Stomach (tissue), 9 donors: Measurements from ENCODE around the gene SCML2. TPM values are rescaled to one million over a fixed set of nuclear protein-coding genes. Genes with fewer than 3 reads are reported as not detected.

Experiments
- DNase-seq, 2 donors: peaks; one replicate each; pipeline versions ENCODE4 v3.0.0 to v3.0.0-alpha.2; 2013 to 2019
- H3K27ac ChIP-seq, 5 donors: fragments of 200-600 bp in 4 of 5; sonication (generic) in 4 of 5; one replicate each; pipeline ENCODE4 v1.5.1; 2013 to 2019; ENCODE audit warnings: mild to moderate bottlenecking in 1 of 5, moderate library complexity in 1 of 5
- H3K27me3 ChIP-seq, 3 donors: fragments of 200-600 bp; sonication (generic); one replicate each; pipeline ENCODE4 v1.5.1; 2017 to 2019; ENCODE audit warnings: mixed run types in 1 of 3
- H3K36me3 ChIP-seq, 4 donors: fragments of 200-600 bp; sonication (generic); 1 replicate in 3 of 4; 2 replicates in 1 of 4; pipeline ENCODE4 v1.5.1; 2016 to 2019
- H3K4me1 ChIP-seq, 4 donors: fragments of 200-600 bp; sonication (generic); one replicate each; pipeline ENCODE4 v1.5.1; 2016 to 2019
- H3K4me3 ChIP-seq, 4 donors: fragments of 200-600 bp; sonication (generic) in 3 of 4; one replicate each; pipeline ENCODE4 v1.5.1; 2016 to 2019; ENCODE audit warnings: mild to moderate bottlenecking in 1 of 4
- H3K9me3 ChIP-seq, 4 donors: fragments of 200-600 bp; sonication (generic); one replicate each; pipeline ENCODE4 v1.5.1; 2016 to 2019
- CTCF ChIP-seq, 7 experiments: fragments of 450-650 bp in 4 of 7; fragments of 200-600 bp in 3 of 7; sonication (generic) in 3 of 7; IDR thresholded peaks; one replicate each; pipeline ENCODE4 v1.5.1; 2016 to 2019; ENCODE audit warnings: antibody characterized with exemption in 7 of 7, control low read depth in 2 of 7, mild to moderate bottlenecking in 1 of 7
- EP300 ChIP-seq: sonication (generic); formaldehyde crosslinking; IDR thresholded peaks from one replicate; pipeline ENCODE4 v1.6.1; 2017; ENCODE audit warnings: antibody characterized with exemption
- POLR2A ChIP-seq, 4 donors: fragments of 450-650 bp; IDR thresholded peaks; one replicate each; pipeline ENCODE4 v1.6.1; 2016; ENCODE audit warnings: antibody characterized with exemption in 4 of 4, control low read depth in 2 of 4, mild to moderate bottlenecking in 1 of 4, moderate library complexity in 1 of 4
- POLR2AphosphoS5 ChIP-seq, 3 donors: sonication (generic); formaldehyde crosslinking; IDR thresholded peaks; one replicate each; pipeline ENCODE4 v1.6.1; 2016; ENCODE audit warnings: antibody characterized with exemption in 3 of 3
- WGBS, 5 donors: extraction: QIAGEN DNeasy Blood & Tissue Kit in 3 of 5; methylation state at CpG; one replicate each; pipeline versions ENCODE4 v1.1.5 to v1.1.7; 2013 to 2018; 5-methylcytosine and 5-hydroxymethylcytosine counted together
- intact Hi-C: fragments of 100-400 bp; cut with DNase I; formaldehyde crosslinking; loops from one replicate; pipeline ENCODE4 v1.15.1; 2023; ENCODE audit warnings: low total_unique reads
- polyA plus RNA-seq, 3 donors: library from polyadenylated mRNA; stranded (reverse); fragments of 200-250 nt; gene quantifications; one replicate each; pipeline ENCODE4 v1.2.3, GENCODE V29; 2013
- total RNA-seq, 5 donors: library from RNA; depleted of rRNA; stranded (reverse); fragments of >200 nt; gene quantifications; one replicate each; pipeline versions ENCODE4 v1.1.0 to v1.2.3, GENCODE V29; 2014 to 2016
- donor health status: healthy with polysubstance abuse.
- donor health status: Bipolar disorder and iron deficiency.
- donor health status: healthy.

The SCML2 gene
- total and polyA plus RNA-seq, 8 donors, result 0.45 to 5.7 (median 1.6) TPM; not detected in 1

- no peak for DNase-seq
- Histone ChIP-seq H3K4me1 (no peaks in the 10 kb centered on the region), H3K27ac (no peak overlapping the region), H3K36me3 (no peaks in the 10 kb centered on the region), H3K4me3 (no peak overlapping the region), H3K27me3 (peaks cover 0 to 7% (median 0%) of the 10 kb centered on the region in 3 donors), H3K9me3 (no peaks in the 10 kb centered on the region)
- TF ChIP-seq POLR2AphosphoS5 (IDR thresholded peaks at IDR 0.05) (no peak), POLR2A (IDR thresholded peaks at IDR 0.05) (no peak), EP300 (no peak), CTCF (IDR thresholded peaks at IDR 0.05) (no peak)
- WGBS, 5 donors, result 53 to 74% (median 66%) methylated on average over 4 of the region's 4 CpGs
- intact Hi-C loops, result no loop called here
Observed at GRCh38 chrX:18368402-18368801, 13.9 kb upstream of the SCML2 start.

- Histone ChIP-seq H3K36me3 (no peaks in the 10 kb centered on the region), H3K9me3 (no peaks in the 10 kb centered on the region), H3K4me3 (no peak overlapping the region), H3K4me1 (no peaks in the 10 kb centered on the region), H3K27ac (no peak overlapping the region), H3K27me3 (peaks cover 0 to 10% (median 0%) of the 10 kb centered on the region in 3 donors)
- TF ChIP-seq POLR2AphosphoS5 (IDR thresholded peaks at IDR 0.05) (no peak), CTCF (IDR thresholded peaks at IDR 0.05) (no peak), EP300 (no peak), POLR2A (IDR thresholded peaks at IDR 0.05) (no peak)
- WGBS, 5 donors, result 56 to 73% (median 60%) methylated on average over 4 of the region's 4 CpGs
- intact Hi-C loops, result no loop called here
- no peak for DNase-seq
Observed at GRCh38 chrX:18360867-18361266, 6.4 kb upstream of the SCML2 start.

GRCh38 chrX:18353931-18354368 is 538 bp downstream of the SCML2 start:
- intact Hi-C loops, result no loop called here
- Histone ChIP-seq H3K4me1 (peaks cover 0 to 10% (median 4%) of the 10 kb centered on the region in 4 donors), H3K9me3 (peaks cover 0 to 7% (median 0%) of the 10 kb centered on the region in 4 donors), H3K36me3 (no peaks in the 10 kb centered on the region), H3K27ac (peak overlapping the region in 2 of 5 donors; percentile 59 to 71), H3K27me3 (peaks cover 0 to 3% (median 0%) of the 10 kb centered on the region in 3 donors), H3K4me3 (peak overlapping the region; percentile 51 to 70 (median 61))
- WGBS, 5 donors, result 0 to 44% (median 1%) methylated on average over 13 to 50 of the region's 50 CpGs
- DNase-seq, result peak in 1 of 2 donors; percentile 55
- no peak for TF ChIP-seq POLR2A (IDR thresholded peaks at IDR 0.05)
- TF ChIP-seq POLR2AphosphoS5 (IDR thresholded peaks at IDR 0.05), result no peak
- TF ChIP-seq CTCF (IDR thresholded peaks at IDR 0.05), result no peak
- no peak for TF ChIP-seq EP300

GRCh38 chrX:18351784-18352183 is 2.7 kb downstream of the SCML2 start:
- peaks cover 0 to 10% (median 4%) of the 10 kb centered on the region in 4 donors for H3K4me1 ChIP-seq
- intact Hi-C loops, result no loop called here
- H3K36me3 ChIP-seq, result no peaks in the 10 kb centered on the region
- no peak overlapping the region for H3K27ac ChIP-seq
- TF ChIP-seq EP300 (no peak), POLR2A (IDR thresholded peaks at IDR 0.05) (no peak)
- peaks cover 0 to 7% (median 0%) of the 10 kb centered on the region in 4 donors for H3K9me3 ChIP-seq
- H3K27me3 ChIP-seq, result peaks cover 0 to 3% (median 0%) of the 10 kb centered on the region in 3 donors
- no peak overlapping the region for H3K4me3 ChIP-seq
- peak in 1 of 2 donors; percentile 6 for DNase-seq
- WGBS, 5 donors, result 52 to 78% (median 77%) methylated on average over 2 of the region's 2 CpGs

- TF ChIP-seq CTCF (IDR thresholded peaks at IDR 0.05) (no peak), POLR2AphosphoS5 (IDR thresholded peaks at IDR 0.05) (no peak), EP300 (no peak)
- Histone ChIP-seq H3K36me3 (no peaks in the 10 kb centered on the region), H3K27me3 (peaks cover 0 to 7% (median 0%) of the 10 kb centered on the region in 3 donors), H3K4me3 (no peak overlapping the region), H3K27ac (no peak overlapping the region), H3K9me3 (no peaks in the 10 kb centered on the region), H3K4me1 (no peaks in the 10 kb centered on the region)
- DNase-seq, result no peak
- whole genome bisulfite sequencing, 5 donors, result 47 to 69% (median 62%) methylated on average over 2 of the region's 2 CpGs
- intact Hi-C loops, result no loop called here
Observed at GRCh38 chrX:18348047-18348446, 6.4 kb downstream of the SCML2 start.
